K562 (cell line): ENCODE data around the gene SPPL2C. TPM values are rescaled to one million over a fixed set of nuclear protein-coding genes. Genes with fewer than 3 reads are reported as not detected.

Experiments
- ID3 ChIP-seq, 2 experiments: fragments of 250-450 bp in 1 of 2; fragments of 450-650 bp in 1 of 2; sonication (Bioruptor Pico) in 1 of 2; IDR thresholded peaks; 2 replicates each; pipeline versions ENCODE4 v1.6.1 to v1.8.0; 2016 to 2021; ENCODE audit warnings: mild to moderate bottlenecking in 2 of 2, moderate library complexity in 2 of 2, missing compliant biosample characterization in 1 of 2, missing genetic modification characterization in 1 of 2
- MEF2A ChIP-seq: IDR thresholded peaks from 2 replicates; pipeline ENCODE4 v1.6.1; 2011; ENCODE audit warnings: low read depth, mild to moderate bottlenecking, low read length, moderate library complexity; ENCODE audit not compliant: control insufficient read depth
- STAT5B ChIP-seq: fragments of 250-450 bp; sonication (Bioruptor Pico); IDR thresholded peaks from 2 replicates; pipeline ENCODE4 v1.8.0; 2021; ENCODE audit warnings: mild to moderate bottlenecking, inconsistent platforms
- polyA plus RNA-seq, 8 experiments: library from polyadenylated mRNA; depleted of rRNA in 4 of 8; stranded (reverse) in 5 of 8; unstranded in 3 of 8; fragments of >200 nt; fragmentation: Nextera tagmentation in 2 of 8; fragmentation: Illumina TruSeq in 1 of 8; extraction: Ambion mirVana in 2 of 8; extraction: Trizol in 1 of 8; gene quantifications; 2 replicates each; pipeline versions ENCODE4 v1.2.1 to v1.2.3, GENCODE V29; 2011 to 2014; ENCODE audit warnings: inconsistent platforms in 1 of 8, missing spikeins in 1 of 8
- total RNA-seq, 7 experiments: library from RNA; depleted of rRNA in 6 of 7; stranded (reverse); fragments of >200 nt in 6 of 7; fragmentation: Illumina TruSeq in 2 of 7; extraction: Trizol in 2 of 7; gene quantifications; 2 replicates each; pipeline versions ENCODE4 v1.2.1 to v1.2.3, GENCODE V29; 2011 to 2021; ENCODE audit warnings: low replicate concordance in 1 of 7
- TF ChIP-seq, protein P1 (sequence below), 2 experiments: fragments of 450-650 bp; IDR thresholded peaks; 2 replicates each; pipeline ENCODE4 v1.6.1; 2018; ENCODE audit warnings: mild to moderate bottlenecking in 2 of 2, low read depth in 1 of 2; ENCODE audit not compliant: partially characterized antibody in 2 of 2
- TF ChIP-seq, protein P2 (sequence below): fragments of 250-450 bp; sonication (Bioruptor Pico); IDR thresholded peaks from 2 replicates; pipeline ENCODE4 v1.4.0; 2020; ENCODE audit warnings: mild to moderate bottlenecking, moderate library complexity, borderline replicate concordance

Gene SPPL2C
- total and polyA plus RNA-seq, 9 of the 15 experiments (the other 6 are each of a cell fraction or from before 2014, with no cell fraction given): not detected

DNA sequence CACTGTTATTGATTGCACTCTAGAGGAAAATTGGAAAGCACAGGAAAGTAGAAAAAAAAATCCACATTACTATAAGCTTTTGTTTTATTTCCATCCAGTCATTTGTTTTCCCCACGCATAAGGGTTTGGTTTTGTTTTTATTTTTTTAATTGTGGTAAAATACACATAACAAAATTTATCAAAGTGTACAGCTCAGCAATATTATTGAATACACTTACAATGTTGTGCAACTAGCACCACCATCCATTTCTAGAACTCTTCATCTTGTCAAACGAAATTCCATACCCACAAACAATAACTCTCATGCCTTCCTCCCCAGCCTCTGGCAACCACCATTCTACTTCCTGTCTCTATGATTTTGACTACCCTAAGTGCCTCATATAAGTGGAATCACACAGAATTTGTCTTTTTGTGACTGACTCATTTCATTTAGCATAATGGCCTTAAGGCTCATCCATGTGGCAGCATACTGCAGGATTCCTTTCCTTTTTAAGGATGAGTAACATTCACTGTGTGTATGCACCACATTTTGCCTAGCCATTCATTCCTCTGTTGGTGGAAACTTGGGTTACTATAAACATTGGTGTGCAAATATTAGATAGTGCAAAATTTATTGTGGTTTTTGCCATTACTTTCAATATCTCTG lies 11.1 kb downstream of the SPPL2C start (continued):
- TF ChIP-seq STAT5B (CRISPR knock-in tag) (no peak), MEF2A (no peak), ID3 (CRISPR knock-in tag; IDR thresholded peaks at IDR 0.05) (no peak), ID3 (tag; IDR thresholded peaks at IDR 0.05) (no peak)
- TF ChIP-seq, protein P1, sequence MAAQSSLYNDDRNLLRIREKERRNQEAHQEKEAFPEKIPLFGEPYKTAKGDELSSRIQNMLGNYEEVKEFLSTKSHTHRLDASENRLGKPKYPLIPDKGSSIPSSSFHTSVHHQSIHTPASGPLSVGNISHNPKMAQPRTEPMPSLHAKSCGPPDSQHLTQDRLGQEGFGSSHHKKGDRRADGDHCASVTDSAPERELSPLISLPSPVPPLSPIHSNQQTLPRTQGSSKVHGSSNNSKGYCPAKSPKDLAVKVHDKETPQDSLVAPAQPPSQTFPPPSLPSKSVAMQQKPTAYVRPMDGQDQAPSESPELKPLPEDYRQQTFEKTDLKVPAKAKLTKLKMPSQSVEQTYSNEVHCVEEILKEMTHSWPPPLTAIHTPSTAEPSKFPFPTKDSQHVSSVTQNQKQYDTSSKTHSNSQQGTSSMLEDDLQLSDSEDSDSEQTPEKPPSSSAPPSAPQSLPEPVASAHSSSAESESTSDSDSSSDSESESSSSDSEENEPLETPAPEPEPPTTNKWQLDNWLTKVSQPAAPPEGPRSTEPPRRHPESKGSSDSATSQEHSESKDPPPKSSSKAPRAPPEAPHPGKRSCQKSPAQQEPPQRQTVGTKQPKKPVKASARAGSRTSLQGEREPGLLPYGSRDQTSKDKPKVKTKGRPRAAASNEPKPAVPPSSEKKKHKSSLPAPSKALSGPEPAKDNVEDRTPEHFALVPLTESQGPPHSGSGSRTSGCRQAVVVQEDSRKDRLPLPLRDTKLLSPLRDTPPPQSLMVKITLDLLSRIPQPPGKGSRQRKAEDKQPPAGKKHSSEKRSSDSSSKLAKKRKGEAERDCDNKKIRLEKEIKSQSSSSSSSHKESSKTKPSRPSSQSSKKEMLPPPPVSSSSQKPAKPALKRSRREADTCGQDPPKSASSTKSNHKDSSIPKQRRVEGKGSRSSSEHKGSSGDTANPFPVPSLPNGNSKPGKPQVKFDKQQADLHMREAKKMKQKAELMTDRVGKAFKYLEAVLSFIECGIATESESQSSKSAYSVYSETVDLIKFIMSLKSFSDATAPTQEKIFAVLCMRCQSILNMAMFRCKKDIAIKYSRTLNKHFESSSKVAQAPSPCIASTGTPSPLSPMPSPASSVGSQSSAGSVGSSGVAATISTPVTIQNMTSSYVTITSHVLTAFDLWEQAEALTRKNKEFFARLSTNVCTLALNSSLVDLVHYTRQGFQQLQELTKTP (IDR thresholded peaks at IDR 0.05; ENCODE audit: low read depth in 1 of 2, partially characterized antibody in 2 of 2): no peak
- TF ChIP-seq, protein P2, sequence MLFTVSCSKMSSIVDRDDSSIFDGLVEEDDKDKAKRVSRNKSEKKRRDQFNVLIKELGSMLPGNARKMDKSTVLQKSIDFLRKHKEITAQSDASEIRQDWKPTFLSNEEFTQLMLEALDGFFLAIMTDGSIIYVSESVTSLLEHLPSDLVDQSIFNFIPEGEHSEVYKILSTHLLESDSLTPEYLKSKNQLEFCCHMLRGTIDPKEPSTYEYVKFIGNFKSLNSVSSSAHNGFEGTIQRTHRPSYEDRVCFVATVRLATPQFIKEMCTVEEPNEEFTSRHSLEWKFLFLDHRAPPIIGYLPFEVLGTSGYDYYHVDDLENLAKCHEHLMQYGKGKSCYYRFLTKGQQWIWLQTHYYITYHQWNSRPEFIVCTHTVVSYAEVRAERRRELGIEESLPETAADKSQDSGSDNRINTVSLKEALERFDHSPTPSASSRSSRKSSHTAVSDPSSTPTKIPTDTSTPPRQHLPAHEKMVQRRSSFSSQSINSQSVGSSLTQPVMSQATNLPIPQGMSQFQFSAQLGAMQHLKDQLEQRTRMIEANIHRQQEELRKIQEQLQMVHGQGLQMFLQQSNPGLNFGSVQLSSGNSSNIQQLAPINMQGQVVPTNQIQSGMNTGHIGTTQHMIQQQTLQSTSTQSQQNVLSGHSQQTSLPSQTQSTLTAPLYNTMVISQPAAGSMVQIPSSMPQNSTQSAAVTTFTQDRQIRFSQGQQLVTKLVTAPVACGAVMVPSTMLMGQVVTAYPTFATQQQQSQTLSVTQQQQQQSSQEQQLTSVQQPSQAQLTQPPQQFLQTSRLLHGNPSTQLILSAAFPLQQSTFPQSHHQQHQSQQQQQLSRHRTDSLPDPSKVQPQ (CRISPR knock-in tag): no peak
- TF ChIP-seq, all 486 proteins: peak for 0
